Activated naive CD4-positive, alpha-beta T cell treated with anti-CD3 and anti-CD28 coated beads, Interleukin-2, amount 10 ng/mL, durations not matched to agents 7 days and 5 days (primary cell): ENCODE results near the gene RAD51B.

Experiments used
- CTCF ChIA-PET: fragments of 350-600 bp; sonication (Branson Sonifier 250); formaldehyde crosslinking; loops from one replicate; lab custom pipeline; 2021; ENCODE audit warnings: antibody characterized with exemption; lab: Charles Lee
- DNase-seq: peaks from one replicate; pipeline ENCODE4 v3.0.0-alpha.2; 2020
- H3K27ac Mint-ChIP-seq: one replicate; pipeline ENCODE4 v1.8.0; 2021; ENCODE audit warnings: mild to moderate bottlenecking, moderate library complexity, mixed read lengths
- H3K27me3 Mint-ChIP-seq: one replicate; pipeline ENCODE4 v1.8.0; 2021; ENCODE audit warnings: mild to moderate bottlenecking, mixed read lengths
- H3K36me3 Mint-ChIP-seq: one replicate; pipeline ENCODE4 v1.8.0; 2021; ENCODE audit warnings: mixed read lengths
- H3K4me1 Mint-ChIP-seq: one replicate; pipeline ENCODE4 v1.8.0; 2021; ENCODE audit warnings: mixed read lengths
- H3K4me3 Mint-ChIP-seq: one replicate; pipeline ENCODE4 v1.8.0; 2021; ENCODE audit warnings: mild to moderate bottlenecking, moderate library complexity, mixed read lengths
- H3K9me3 Mint-ChIP-seq: one replicate; pipeline ENCODE4 v1.8.0; 2021; ENCODE audit warnings: mixed read lengths

The RAD51B gene

DNA sequence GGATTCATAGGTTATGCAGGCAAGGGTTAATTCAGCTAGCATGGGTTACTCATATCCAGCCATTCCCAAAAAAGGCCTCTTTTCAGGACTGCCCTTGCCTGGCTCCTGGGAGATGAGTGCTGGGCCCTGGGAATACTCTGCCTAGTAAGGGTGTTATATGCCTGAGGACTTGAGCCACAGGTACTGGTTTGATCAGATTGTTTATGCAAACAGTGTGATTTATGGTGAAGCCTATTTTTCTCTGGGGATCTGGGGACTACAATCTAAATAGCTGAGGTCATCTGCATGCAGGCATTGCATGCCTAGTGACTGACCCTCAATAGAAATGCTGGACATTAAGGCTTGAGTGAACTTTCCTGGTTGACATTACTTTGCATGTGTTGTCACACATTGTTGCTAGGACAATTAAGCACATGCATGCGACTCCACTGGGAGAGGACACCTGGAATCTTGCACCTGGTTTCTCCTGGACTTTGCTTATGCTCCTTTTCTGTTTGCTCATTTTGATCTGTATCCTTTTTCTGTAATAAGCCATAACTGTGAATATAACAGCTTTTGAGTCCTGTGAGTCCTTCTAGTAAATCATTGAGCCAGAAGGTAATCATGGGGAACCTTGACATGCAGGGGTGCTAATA lies 73.0 kb downstream of the RAD51B start:
- Mint-ChIP-seq H3K27me3 (no peaks in the 10 kb centered on the region), H3K4me1 (no peaks in the 10 kb centered on the region), H3K36me3 (peaks cover 1% of the 10 kb centered on the region), H3K4me3 (no peak overlapping the region), H3K9me3 (no peaks in the 10 kb centered on the region), H3K27ac (no peak overlapping the region)
- no peak for DNase-seq
- CTCF ChIA-PET = interaction anchor here (0.9 kb wide), 1 partner anchor 952 kb away, joined by 4 read pairs; no protein-coding TSS in a partner anchor

DNA sequence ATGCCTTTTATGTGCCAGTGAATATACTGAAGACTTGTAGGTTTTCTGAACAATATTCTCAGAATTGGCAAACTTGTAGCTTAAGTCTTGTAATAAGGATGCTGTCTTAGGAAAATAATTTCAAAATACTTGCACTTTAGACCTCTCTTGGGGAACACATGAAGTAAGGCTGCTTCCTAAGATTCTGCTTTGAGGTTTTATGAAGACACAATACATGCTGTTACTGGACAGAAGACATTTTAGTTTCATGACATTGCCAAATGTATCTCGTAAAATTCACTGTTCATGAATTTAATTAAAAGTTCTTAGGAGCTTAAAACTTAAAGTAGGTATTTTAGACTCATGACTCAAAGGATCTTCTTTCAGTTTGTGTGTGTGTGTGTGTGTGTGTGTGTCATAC lies 80.7 kb downstream of the RAD51B start:
- H3K27ac Mint-ChIP-seq = no peak overlapping the region
- DNase-seq = no peak
- H3K36me3 Mint-ChIP-seq = peaks cover 10% of the 10 kb centered on the region
- H3K4me3 Mint-ChIP-seq = no peak overlapping the region
- CTCF ChIA-PET = interaction anchor here (0.7 kb wide), 1 partner anchor 962 kb away, joined by 3 read pairs; no protein-coding TSS in a partner anchor
- H3K27me3 Mint-ChIP-seq = no peaks in the 10 kb centered on the region
- peaks cover 8% of the 10 kb centered on the region for H3K4me1 Mint-ChIP-seq
- peaks cover 12% of the 10 kb centered on the region for H3K9me3 Mint-ChIP-seq

DNA sequence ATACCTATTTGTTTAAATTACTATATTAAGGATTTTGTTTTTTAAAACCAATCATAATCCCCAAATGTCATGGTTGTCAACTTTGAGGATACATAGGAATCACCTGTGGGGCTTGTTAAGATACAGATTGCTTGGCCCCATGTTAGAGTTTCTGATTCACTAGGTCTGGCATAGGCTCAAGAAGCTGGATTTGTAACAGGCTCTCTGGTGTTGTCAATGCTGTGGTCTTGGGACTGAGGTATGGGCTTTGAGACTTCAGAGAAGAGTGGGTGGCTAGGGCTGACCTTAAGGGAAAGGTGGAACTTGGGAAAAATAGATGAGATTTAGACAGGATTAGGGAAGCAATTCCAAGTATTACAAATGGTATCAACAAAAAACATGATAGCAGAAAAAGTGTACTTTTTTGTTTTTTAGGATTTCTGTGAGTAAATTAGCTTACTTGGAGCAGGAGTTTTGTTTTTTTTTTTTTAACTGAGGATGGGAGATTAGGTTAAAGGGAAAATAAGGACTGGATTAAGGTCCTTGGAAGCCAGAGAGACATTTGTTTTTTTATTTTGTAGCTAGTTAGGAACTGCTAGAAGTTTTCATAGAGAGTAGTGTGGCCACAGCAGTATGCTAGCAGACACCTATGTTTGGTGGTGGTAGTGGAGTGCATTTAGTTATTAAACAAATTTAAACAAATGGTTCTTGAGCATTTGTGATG lies 88.6 kb downstream of the RAD51B start:
- no peaks in the 10 kb centered on the region for H3K4me1 Mint-ChIP-seq
- no peak overlapping the region for H3K4me3 Mint-ChIP-seq
- no peak overlapping the region for H3K27ac Mint-ChIP-seq
- H3K27me3 Mint-ChIP-seq = no peaks in the 10 kb centered on the region
- H3K9me3 Mint-ChIP-seq = no peaks in the 10 kb centered on the region
- no peaks in the 10 kb centered on the region for H3K36me3 Mint-ChIP-seq
- DNase-seq = no peak
- CTCF ChIA-PET = interaction anchor here (1.1 kb wide), 1 partner anchor 29 kb away, joined by 3 read pairs; no protein-coding TSS in a partner anchor

DNA sequence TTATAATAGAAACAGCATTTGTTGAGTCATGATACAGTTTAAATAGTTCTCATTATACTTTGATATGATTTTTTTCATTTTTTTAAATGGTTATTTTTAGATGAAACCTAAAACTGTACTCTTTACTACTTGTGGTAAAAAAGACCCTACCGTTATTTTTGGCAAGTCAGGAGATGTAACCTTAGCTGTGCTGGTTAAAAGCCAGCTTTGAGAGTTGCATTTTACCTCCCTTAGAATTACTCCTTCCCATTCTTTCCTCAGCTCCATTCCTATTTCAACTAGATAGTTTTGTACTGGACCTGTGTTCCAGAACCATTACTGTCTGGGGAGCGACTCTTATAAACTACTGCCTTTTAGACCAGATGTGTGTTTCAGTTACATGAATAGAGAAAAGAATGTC lies 92.0 kb downstream of the RAD51B start:
- Mint-ChIP-seq H3K4me3 (no peak overlapping the region), H3K9me3 (no peaks in the 10 kb centered on the region), H3K4me1 (no peaks in the 10 kb centered on the region), H3K27me3 (no peaks in the 10 kb centered on the region), H3K36me3 (no peaks in the 10 kb centered on the region), H3K27ac (no peak overlapping the region)
- DNase-seq = no peak
- CTCF ChIA-PET = interaction anchor here (0.5 kb wide), 1 partner anchor 1302 kb away, joined by 3 read pairs; no protein-coding TSS in a partner anchor

DNA sequence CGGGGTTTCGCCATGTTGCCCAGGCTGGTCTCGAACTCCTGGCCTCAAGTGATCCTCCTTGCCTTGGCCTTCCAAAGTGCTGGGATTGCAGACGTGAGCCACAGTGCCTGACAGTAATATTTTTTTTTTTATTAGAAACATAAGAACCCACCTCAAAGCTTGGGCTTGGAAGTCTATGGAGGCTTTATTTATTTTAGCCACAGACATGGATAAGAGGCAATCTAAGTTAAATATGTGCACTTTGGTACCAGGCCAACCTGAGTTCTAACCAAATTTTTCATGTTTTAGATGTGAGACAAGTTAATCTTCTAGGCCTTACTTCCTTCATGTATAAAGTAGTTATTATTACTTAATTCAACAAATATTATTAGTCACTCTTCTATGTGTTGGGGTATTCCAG lies 96.9 kb downstream of the RAD51B start:
- Mint-ChIP-seq H3K27me3 (no peaks in the 10 kb centered on the region), H3K9me3 (no peaks in the 10 kb centered on the region), H3K4me1 (no peaks in the 10 kb centered on the region), H3K4me3 (no peak overlapping the region), H3K36me3 (no peaks in the 10 kb centered on the region), H3K27ac (no peak overlapping the region)
- CTCF ChIA-PET = interaction anchor here (0.6 kb wide), 2 partner anchors 431 to 667 kb away, joined by 3 read pairs; no protein-coding TSS in a partner anchor
- no peak for DNase-seq

DNA sequence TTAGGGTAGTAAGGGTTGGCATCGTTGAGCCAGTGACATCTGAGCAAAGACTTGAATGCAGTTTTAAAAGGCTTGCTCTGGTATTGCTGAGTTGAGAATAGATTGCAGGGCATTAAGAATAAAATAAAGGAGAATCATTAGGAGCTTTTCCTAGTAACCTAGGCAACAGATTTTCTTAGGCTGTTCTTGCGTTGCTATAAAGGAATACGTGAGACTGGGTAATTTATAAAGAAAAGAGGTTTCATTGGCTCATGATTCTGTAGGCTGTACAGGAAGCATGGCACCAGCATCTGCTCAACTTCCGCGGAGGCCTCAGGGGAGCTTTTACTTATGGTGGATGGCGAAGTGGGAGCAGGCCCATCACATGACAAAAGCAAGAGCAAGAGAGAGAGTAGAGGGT lies 97.4 kb downstream of the RAD51B start:
- no peak overlapping the region for H3K4me3 Mint-ChIP-seq
- no peaks in the 10 kb centered on the region for H3K9me3 Mint-ChIP-seq
- CTCF ChIA-PET = interaction anchor here (0.6 kb wide), 1 partner anchor 667 kb away, joined by 3 read pairs; no protein-coding TSS in a partner anchor
- DNase-seq = no peak
- H3K27me3 Mint-ChIP-seq = no peaks in the 10 kb centered on the region
- no peak overlapping the region for H3K27ac Mint-ChIP-seq
- H3K36me3 Mint-ChIP-seq = no peaks in the 10 kb centered on the region
- no peaks in the 10 kb centered on the region for H3K4me1 Mint-ChIP-seq

DNA sequence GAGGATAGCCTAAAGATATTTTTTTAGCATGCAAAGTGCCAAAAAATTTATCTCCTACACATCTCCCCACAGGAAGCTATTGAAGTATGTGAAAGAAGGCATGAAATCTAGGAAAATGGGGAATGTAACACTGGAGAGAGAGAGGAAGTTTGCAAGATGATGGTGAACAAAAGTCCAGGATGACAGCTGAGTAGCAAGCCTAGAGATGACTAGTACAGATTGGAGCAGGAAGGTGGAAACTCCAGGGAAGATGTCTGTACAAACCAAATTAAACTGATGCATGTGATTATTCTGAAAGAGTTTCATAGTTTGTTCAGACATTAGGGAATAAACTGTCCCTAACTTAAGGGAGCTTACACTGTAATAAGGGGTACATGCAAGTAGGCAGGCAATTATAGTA lies 99.3 kb downstream of the RAD51B start:
- Mint-ChIP-seq H3K4me3 (no peak overlapping the region), H3K4me1 (no peaks in the 10 kb centered on the region), H3K9me3 (no peaks in the 10 kb centered on the region), H3K27ac (no peak overlapping the region), H3K36me3 (no peaks in the 10 kb centered on the region), H3K27me3 (no peaks in the 10 kb centered on the region)
- DNase-seq = no peak
- CTCF ChIA-PET = interaction anchor here (1.4 to 1.8 kb wide), 2 partner anchors 18 to 24 kb away, joined by 3 read pairs; no protein-coding TSS in a partner anchor

DNA sequence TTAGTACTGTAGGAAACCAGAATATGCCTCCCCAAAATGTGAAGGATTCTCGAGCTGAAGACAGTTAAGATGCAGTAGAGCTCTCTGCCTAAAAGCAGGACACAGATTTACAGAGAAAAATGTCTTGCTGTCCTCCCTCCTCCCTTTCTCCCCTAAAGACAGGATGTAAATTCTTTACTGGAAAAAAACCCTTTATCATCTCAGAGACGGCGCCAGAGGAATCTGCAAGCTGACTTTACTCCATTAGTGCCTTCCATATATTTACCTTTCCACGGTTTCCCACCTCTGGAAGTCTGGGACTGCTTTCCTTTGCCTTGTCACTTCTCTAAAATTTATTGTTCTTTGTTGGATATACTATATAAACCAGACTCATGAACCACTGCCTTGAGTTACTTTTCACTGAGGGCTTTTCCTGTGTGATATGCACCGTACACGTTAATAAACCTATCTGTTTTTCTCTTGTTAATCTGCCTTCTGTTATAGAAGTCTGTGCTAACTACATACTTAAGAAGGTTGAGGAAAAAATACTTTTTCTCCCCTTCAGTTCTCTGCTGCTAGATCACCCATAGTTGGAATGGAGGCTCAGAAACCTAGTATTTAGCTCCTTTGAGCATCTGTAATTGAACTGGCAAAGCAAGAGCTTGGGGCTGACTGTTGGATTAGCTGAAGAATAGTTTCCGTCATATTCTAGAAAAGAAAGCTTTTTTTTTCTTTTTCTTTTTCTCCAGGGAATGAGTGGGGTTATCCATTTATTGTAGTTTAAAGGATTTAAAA lies 99.9 kb downstream of the RAD51B start:
- Mint-ChIP-seq H3K27me3 (no peaks in the 10 kb centered on the region), H3K36me3 (no peaks in the 10 kb centered on the region), H3K9me3 (no peaks in the 10 kb centered on the region), H3K27ac (no peak overlapping the region), H3K4me1 (no peaks in the 10 kb centered on the region), H3K4me3 (no peak overlapping the region)
- DNase-seq = no peak
- CTCF ChIA-PET = interaction anchor here (1.4 to 1.8 kb wide), 2 partner anchors 17 to 24 kb away, joined by 3 read pairs; no protein-coding TSS in a partner anchor

DNA sequence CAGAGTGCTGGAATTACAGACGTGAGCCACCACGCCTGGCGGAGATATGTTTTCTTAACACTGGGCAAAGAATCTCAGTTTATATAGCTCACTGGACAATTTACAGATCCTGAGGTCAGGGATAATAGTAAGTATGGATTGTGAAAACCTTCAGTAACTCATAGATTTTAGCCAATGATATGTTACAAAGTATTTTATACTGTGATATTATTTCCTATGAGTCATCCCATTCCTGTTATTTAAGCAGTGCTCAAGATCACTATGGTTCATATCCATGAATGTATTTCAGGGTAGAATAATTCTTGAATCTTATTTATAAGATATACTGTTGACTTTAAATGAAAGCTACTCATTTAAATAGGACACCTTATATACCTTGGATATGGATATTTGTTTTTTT lies 107.2 kb downstream of the RAD51B start:
- Mint-ChIP-seq H3K9me3 (peaks cover 16% of the 10 kb centered on the region), H3K4me1 (no peaks in the 10 kb centered on the region), H3K4me3 (no peak overlapping the region), H3K27me3 (no peaks in the 10 kb centered on the region), H3K36me3 (no peaks in the 10 kb centered on the region), H3K27ac (no peak overlapping the region)
- CTCF ChIA-PET = no interaction called here
- DNase-seq = no peak

DNA sequence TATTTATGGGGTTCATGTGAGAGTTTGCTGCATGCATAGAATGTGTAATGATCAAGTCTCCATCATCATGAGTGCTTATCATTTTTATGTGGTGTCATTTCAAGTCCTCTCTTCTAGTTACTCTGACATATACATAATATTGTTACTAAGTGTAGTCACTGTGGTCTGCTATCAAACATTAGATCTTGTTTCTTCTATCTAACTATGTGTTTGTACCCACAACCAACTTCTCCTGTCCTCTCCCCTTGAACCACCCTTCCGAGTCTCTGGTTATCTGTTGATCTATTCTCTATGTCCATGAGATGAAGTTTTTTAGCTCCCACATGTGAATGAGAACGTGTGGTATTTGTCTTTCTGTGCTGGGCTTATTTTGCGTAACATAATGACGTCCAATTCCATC lies 107.7 kb downstream of the RAD51B start:
- CTCF ChIA-PET = no interaction called here
- no peak overlapping the region for H3K27ac Mint-ChIP-seq
- H3K4me1 Mint-ChIP-seq = no peaks in the 10 kb centered on the region
- H3K27me3 Mint-ChIP-seq = no peaks in the 10 kb centered on the region
- peaks cover 16% of the 10 kb centered on the region for H3K9me3 Mint-ChIP-seq
- H3K4me3 Mint-ChIP-seq = no peak overlapping the region
- no peaks in the 10 kb centered on the region for H3K36me3 Mint-ChIP-seq
- no peak for DNase-seq

DNA sequence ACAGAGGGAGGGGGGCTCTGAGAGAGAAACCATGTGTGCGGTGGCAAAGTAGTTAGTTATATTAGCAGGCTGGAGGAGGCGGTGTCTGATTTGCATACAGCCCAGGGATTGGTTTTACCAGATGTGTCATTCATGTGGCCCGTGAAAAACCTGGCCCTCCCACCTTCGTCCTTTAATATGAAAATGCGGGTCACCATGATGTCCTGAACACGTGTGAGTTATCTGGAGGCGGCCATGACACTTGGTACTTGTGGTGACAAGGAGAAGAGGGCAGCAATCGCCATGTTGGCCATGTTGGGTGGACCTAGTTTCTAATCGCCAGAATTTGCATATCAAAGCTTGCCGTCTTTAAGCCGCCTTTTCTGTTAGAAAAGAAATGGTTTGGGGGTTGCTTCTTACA lies 108.8 kb downstream of the RAD51B start:
- Mint-ChIP-seq H3K27me3 (no peaks in the 10 kb centered on the region), H3K27ac (no peak overlapping the region), H3K4me1 (no peaks in the 10 kb centered on the region), H3K9me3 (peaks cover 16% of the 10 kb centered on the region), H3K4me3 (no peak overlapping the region), H3K36me3 (no peaks in the 10 kb centered on the region)
- CTCF ChIA-PET = no interaction called here
- no peak for DNase-seq

DNA sequence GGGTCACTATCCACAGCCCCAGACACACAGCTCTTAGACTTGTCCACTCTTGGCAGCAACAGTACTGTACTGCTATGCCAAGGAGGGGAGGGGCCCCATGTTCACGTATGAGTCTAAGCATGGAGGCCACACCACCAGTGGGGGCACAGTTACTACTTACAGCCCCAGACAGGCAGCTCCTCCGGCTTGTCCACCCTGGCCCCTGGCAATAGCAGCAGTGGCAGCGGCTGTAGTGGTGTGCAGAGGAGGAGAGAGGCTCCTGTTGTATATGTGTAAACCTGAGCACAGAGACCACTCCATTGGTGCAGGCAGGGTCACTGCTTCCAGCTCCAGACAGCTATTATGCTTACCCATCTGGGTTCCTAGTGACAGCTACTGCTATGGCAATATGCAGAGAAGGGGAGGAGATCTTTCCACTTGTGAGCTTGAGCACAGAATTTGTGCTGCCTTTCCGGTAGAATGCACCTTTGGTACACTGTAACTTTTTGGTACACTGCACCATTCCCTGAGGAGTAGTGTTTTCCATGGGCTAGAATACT lies 113.2 kb downstream of the RAD51B start:
- no peak overlapping the region for H3K4me3 Mint-ChIP-seq
- DNase-seq = no peak
- no peaks in the 10 kb centered on the region for H3K27me3 Mint-ChIP-seq
- H3K27ac Mint-ChIP-seq = no peak overlapping the region
- CTCF ChIA-PET = interaction anchor here (0.9 to 3.2 kb wide), 11 partner anchors 9 to 911 kb away, joined by 3 to 16 read pairs (median 4); no protein-coding TSS in a partner anchor
- peaks cover 10% of the 10 kb centered on the region for H3K9me3 Mint-ChIP-seq
- peaks cover 2% of the 10 kb centered on the region for H3K4me1 Mint-ChIP-seq
- H3K36me3 Mint-ChIP-seq = no peaks in the 10 kb centered on the region

DNA sequence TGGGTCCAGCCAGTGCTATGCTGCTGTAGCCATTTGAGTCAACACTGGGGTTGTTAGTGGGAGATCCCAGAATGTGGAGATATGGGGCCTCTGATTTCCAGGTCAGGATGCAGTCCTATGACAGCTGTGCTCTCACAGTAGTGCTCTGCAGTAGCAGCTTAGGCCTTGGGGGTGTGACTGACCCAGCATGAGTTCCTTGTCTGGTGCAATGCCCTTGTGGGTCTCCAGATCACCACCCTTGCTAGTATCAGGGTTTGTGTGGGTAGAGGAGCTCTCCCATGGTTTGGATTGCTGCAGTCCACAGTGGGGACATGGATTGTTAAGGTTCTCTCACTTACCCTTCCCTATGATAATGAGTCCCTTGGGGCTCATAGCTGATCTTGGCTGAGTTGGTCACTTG lies 113.7 kb downstream of the RAD51B start:
- H3K4me1 Mint-ChIP-seq = peaks cover 2% of the 10 kb centered on the region
- H3K27me3 Mint-ChIP-seq = no peaks in the 10 kb centered on the region
- H3K27ac Mint-ChIP-seq = no peak overlapping the region
- no peaks in the 10 kb centered on the region for H3K36me3 Mint-ChIP-seq
- peaks cover 10% of the 10 kb centered on the region for H3K9me3 Mint-ChIP-seq
- CTCF ChIA-PET = interaction anchor here (0.9 to 3.2 kb wide), 17 partner anchors 9 to 916 kb away, joined by 3 to 16 read pairs (median 4); no protein-coding TSS in a partner anchor
- no peak overlapping the region for H3K4me3 Mint-ChIP-seq
- DNase-seq = no peak

DNA sequence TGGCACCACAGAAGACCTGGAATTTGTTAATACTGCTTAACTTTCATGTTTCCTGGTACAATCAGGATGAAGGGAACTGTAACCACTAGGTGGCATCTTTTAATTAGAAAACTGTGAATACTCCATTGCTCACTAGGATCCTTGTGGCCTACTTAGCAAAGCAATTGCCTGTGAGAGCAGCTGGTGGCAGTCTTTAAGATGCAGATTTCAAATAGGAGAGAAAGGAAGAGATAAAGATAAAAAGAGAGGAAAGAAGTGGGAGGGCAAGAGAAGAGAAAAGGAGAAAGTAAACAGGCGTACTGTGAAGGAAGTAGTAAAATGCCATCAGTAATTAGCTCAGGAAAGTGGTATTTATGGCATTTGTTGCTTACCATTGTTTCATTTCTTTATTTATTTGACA lies 114.5 kb downstream of the RAD51B start:
- Mint-ChIP-seq H3K9me3 (peaks cover 7% of the 10 kb centered on the region), H3K27me3 (no peaks in the 10 kb centered on the region), H3K4me1 (peaks cover 2% of the 10 kb centered on the region), H3K36me3 (no peaks in the 10 kb centered on the region), H3K4me3 (no peak overlapping the region), H3K27ac (no peak overlapping the region)
- peak; percentile 27 for DNase-seq
- CTCF ChIA-PET = interaction anchor here (0.6 to 3.2 kb wide), 20 partner anchors 11 to 915 kb away, joined by 3 to 16 read pairs (median 3); no protein-coding TSS in a partner anchor
